Sigmoid colon (tissue), 4 donors: ENCODE data around the gene TADA2A.

Experiments used
- EP300 ChIP-seq, 4 donors: sonication (generic); formaldehyde crosslinking; IDR thresholded peaks; one replicate each; pipeline ENCODE4 v1.6.1; 2017; ENCODE audit warnings: antibody characterized with exemption in 4 of 4
- POLR2A ChIP-seq, 2 donors: fragments of 450-650 bp; IDR thresholded peaks; one replicate each; pipeline ENCODE4 v1.6.1; 2016; ENCODE audit warnings: antibody characterized with exemption in 2 of 2, mild to moderate bottlenecking in 2 of 2, moderate library complexity in 2 of 2
- TF ChIP-seq, protein P1 (sequence below), 4 experiments: fragments of 450-650 bp in 3 of 4; fragments of 200-600 bp in 1 of 4; IDR thresholded peaks; one replicate each; pipeline ENCODE4 v1.5.1; 2016 to 2019; ENCODE audit warnings: antibody characterized with exemption in 4 of 4, mild to moderate bottlenecking in 3 of 4, moderate library complexity in 2 of 4

DNA sequence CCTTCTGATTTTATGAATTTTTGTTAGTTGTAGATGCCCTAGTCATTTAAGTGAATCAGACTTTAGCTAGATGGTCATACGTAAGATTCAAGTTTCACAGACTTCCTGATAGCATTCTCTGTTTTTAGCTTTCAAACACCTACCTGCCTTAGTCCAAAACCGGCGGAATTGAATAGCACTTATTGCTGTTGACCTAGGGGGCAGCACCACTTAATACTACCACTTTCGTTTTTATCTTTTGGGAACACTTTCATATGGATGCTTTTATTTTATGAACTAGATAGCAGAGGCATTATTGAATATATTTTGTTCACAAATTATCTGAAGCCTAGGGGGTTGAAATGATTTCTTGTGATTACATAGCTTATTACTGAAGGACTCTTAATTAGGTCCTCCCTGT, 31.5 kb downstream of the TADA2A start:
- TF ChIP-seq POLR2A (IDR thresholded peaks at IDR 0.05) (no peak), EP300 (IDR thresholded peaks at IDR 0.05) (no peak)
- TF ChIP-seq, protein P1, sequence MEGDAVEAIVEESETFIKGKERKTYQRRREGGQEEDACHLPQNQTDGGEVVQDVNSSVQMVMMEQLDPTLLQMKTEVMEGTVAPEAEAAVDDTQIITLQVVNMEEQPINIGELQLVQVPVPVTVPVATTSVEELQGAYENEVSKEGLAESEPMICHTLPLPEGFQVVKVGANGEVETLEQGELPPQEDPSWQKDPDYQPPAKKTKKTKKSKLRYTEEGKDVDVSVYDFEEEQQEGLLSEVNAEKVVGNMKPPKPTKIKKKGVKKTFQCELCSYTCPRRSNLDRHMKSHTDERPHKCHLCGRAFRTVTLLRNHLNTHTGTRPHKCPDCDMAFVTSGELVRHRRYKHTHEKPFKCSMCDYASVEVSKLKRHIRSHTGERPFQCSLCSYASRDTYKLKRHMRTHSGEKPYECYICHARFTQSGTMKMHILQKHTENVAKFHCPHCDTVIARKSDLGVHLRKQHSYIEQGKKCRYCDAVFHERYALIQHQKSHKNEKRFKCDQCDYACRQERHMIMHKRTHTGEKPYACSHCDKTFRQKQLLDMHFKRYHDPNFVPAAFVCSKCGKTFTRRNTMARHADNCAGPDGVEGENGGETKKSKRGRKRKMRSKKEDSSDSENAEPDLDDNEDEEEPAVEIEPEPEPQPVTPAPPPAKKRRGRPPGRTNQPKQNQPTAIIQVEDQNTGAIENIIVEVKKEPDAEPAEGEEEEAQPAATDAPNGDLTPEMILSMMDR (IDR thresholded peaks at IDR 0.05): no peak
